Osteocyte (in vitro differentiated cells): Measurements from ENCODE around the gene CASQ2. TPM values are rescaled to one million over a fixed set of nuclear protein-coding genes. Genes with fewer than 3 reads are reported as not detected.

Experiments used
- DNase-seq: peaks from one replicate; pipeline ENCODE4 v3.0.0; 2021; ENCODE audit warnings: mixed read lengths; ENCODE audit not compliant: unreplicated experiment; ENCODE audit errors: extremely low spot score
- H3K27ac Mint-ChIP-seq: one replicate; pipeline ENCODE4 v1.8.0; 2021; ENCODE audit warnings: mild to moderate bottlenecking, mixed read lengths; ENCODE audit not compliant: unreplicated experiment
- H3K27me3 Mint-ChIP-seq: one replicate; pipeline ENCODE4 v1.8.0; 2021; ENCODE audit warnings: mixed read lengths; ENCODE audit not compliant: unreplicated experiment
- H3K36me3 Mint-ChIP-seq: one replicate; pipeline ENCODE4 v1.8.0; 2021; ENCODE audit warnings: mixed read lengths; ENCODE audit not compliant: unreplicated experiment
- H3K4me1 Mint-ChIP-seq: one replicate; pipeline ENCODE4 v1.8.0; 2021; ENCODE audit warnings: mixed read lengths; ENCODE audit not compliant: unreplicated experiment
- H3K4me3 Mint-ChIP-seq: one replicate; pipeline ENCODE4 v1.8.0; 2021; ENCODE audit warnings: mild to moderate bottlenecking, moderate library complexity, mixed read lengths; ENCODE audit not compliant: unreplicated experiment
- H3K9me3 Mint-ChIP-seq: one replicate; pipeline ENCODE4 v1.8.0; 2021; ENCODE audit warnings: mixed read lengths; ENCODE audit not compliant: unreplicated experiment
- CTCF ChIP-seq: fragments of 200-600 bp; sonication (generic); IDR thresholded peaks from 2 replicates; pipeline ENCODE4 v1.5.0; 2021; ENCODE audit warnings: antibody characterized with exemption, mild to moderate bottlenecking, moderate library complexity
- total RNA-seq: library from RNA; stranded (reverse); gene quantifications from 2 replicates; pipeline ENCODE4 v1.2.1, GENCODE V29; 2021

CASQ2 gene
- total RNA-seq, 1 donor from 2014 or later, result not detected

GRCh38 chr1:115702959-115703358 lies 65.6 kb downstream of the CASQ2 start:
- no peaks in the 10 kb centered on the region for H3K36me3 Mint-ChIP-seq
- H3K4me1 Mint-ChIP-seq, result peaks cover 19% of the 10 kb centered on the region
- no peak for TF ChIP-seq CTCF
- H3K4me3 Mint-ChIP-seq, result no peak overlapping the region
- H3K9me3 Mint-ChIP-seq, result no peaks in the 10 kb centered on the region
- H3K27ac Mint-ChIP-seq, result no peak overlapping the region
- H3K27me3 Mint-ChIP-seq, result peaks cover 29% of the 10 kb centered on the region
- no peak for DNase-seq

- peaks cover 13% of the 10 kb centered on the region for H3K4me1 Mint-ChIP-seq
- no peak overlapping the region for H3K27ac Mint-ChIP-seq
Observed at GRCh38 chr1:115701090-115701489, 67.4 kb downstream of the CASQ2 start.

GRCh38 chr1:115697619-115698018 lies 70.9 kb downstream of the CASQ2 start:
- Mint-ChIP-seq H3K9me3 (no peaks in the 10 kb centered on the region), H3K36me3 (peaks cover 6% of the 10 kb centered on the region), H3K27ac (no peak overlapping the region), H3K4me3 (no peak overlapping the region), H3K4me1 (no peaks in the 10 kb centered on the region), H3K27me3 (peaks cover 24% of the 10 kb centered on the region)
- no peak for DNase-seq
- no peak for TF ChIP-seq CTCF

More at GRCh38 chr1:115701090-115701489, 67.4 kb downstream of the CASQ2 start:
- Mint-ChIP-seq H3K27me3 (peaks cover 24% of the 10 kb centered on the region), H3K4me3 (no peak overlapping the region), H3K9me3 (no peaks in the 10 kb centered on the region), H3K36me3 (no peaks in the 10 kb centered on the region)
- no peak for TF ChIP-seq CTCF
- DNase-seq, result no peak

- H3K9me3 Mint-ChIP-seq, result no peaks in the 10 kb centered on the region
- no peaks in the 10 kb centered on the region for H3K4me1 Mint-ChIP-seq
- H3K27ac Mint-ChIP-seq, result no peak overlapping the region
- H3K27me3 Mint-ChIP-seq, result peaks cover 14% of the 10 kb centered on the region
- H3K36me3 Mint-ChIP-seq, result peaks cover 16% of the 10 kb centered on the region
- H3K4me3 Mint-ChIP-seq, result no peak overlapping the region
- DNase-seq, result no peak
- no peak for TF ChIP-seq CTCF
Observed at GRCh38 chr1:115694805-115695204, 73.7 kb downstream of the CASQ2 start.

- H3K4me1 Mint-ChIP-seq, result no peaks in the 10 kb centered on the region
- no peak for DNase-seq
- no peak overlapping the region for H3K4me3 Mint-ChIP-seq
- H3K36me3 Mint-ChIP-seq, result peaks cover 18% of the 10 kb centered on the region
- no peaks in the 10 kb centered on the region for H3K27me3 Mint-ChIP-seq
- H3K9me3 Mint-ChIP-seq, result no peaks in the 10 kb centered on the region
- H3K27ac Mint-ChIP-seq, result no peak overlapping the region
- TF ChIP-seq CTCF, result no peak
Observed at GRCh38 chr1:115692224-115692623, 76.3 kb downstream of the CASQ2 start.
